Thymus (tissue), 11 donors: Measurements from ENCODE around the gene NXPE4. TPM values are rescaled to one million over a fixed set of nuclear protein-coding genes. Genes with fewer than 3 reads are reported as not detected.
"Not testable (repeated sequence)": the region's sequence is repeated elsewhere in the genome, so short reads cannot be mapped to it uniquely, and the experiment has no call there.

Source experiments
- DNase-seq, 9 donors: peaks; one replicate each; pipeline ENCODE4 v3.0.0-alpha.2; 2013; ENCODE audit warnings: low spot score in 9 of 9, low read depth in 6 of 9, missing footprints in 1 of 9
- H3K27ac ChIP-seq, 2 donors: one replicate each; pipeline ENCODE4 v1.5.1; 2013; ENCODE audit warnings: control low read depth in 1 of 2, low read depth in 1 of 2, low read length in 1 of 2, mild to moderate bottlenecking in 1 of 2, moderate library complexity in 1 of 2
- H3K27me3 ChIP-seq, 2 donors: one replicate each; pipeline ENCODE4 v1.5.1; 2013; ENCODE audit warnings: low read length in 1 of 2; ENCODE audit not compliant: control insufficient read depth in 2 of 2, insufficient read depth in 1 of 2
- H3K36me3 ChIP-seq, 2 donors: one replicate each; pipeline ENCODE4 v1.5.1; 2013; ENCODE audit warnings: low read length in 1 of 2, mild to moderate bottlenecking in 1 of 2, moderate library complexity in 1 of 2; ENCODE audit not compliant: control insufficient read depth in 2 of 2, insufficient read depth in 2 of 2
- H3K4me1 ChIP-seq, 2 donors: one replicate each; pipeline ENCODE4 v1.5.1; 2013; ENCODE audit warnings: low read length in 2 of 2; ENCODE audit not compliant: control insufficient read depth in 2 of 2, insufficient read depth in 2 of 2
- H3K4me3 ChIP-seq, 2 donors: one replicate each; pipeline ENCODE4 v1.5.1; 2013; ENCODE audit warnings: low read length in 2 of 2, control low read depth in 1 of 2, mild to moderate bottlenecking in 1 of 2
- H3K9me3 ChIP-seq, 2 donors: one replicate each; pipeline ENCODE4 v1.5.1; 2013; ENCODE audit warnings: low read length in 1 of 2, mild to moderate bottlenecking in 1 of 2; ENCODE audit not compliant: control insufficient read depth in 2 of 2, insufficient read depth in 1 of 2
- WGBS: extraction: QIAGEN DNeasy Blood & Tissue Kit; methylation state at CpG from one replicate; pipeline ENCODE4 v1.1.7; 2013; 5-methylcytosine and 5-hydroxymethylcytosine counted together
- polyA plus RNA-seq: library from polyadenylated mRNA; stranded (reverse); fragments of 200-250 nt; gene quantifications from one replicate; pipeline ENCODE4 v1.2.3, GENCODE V29; 2013
- total RNA-seq: library from RNA; stranded (reverse); fragments of 120-200 nt; gene quantifications from one replicate; pipeline ENCODE4 v1.2.4, GENCODE V29; 2013
- donor health status: healthy.

The NXPE4 gene
- total and polyA plus RNA-seq, 2 donors: 0.02 TPM; not detected in 1

DNA sequence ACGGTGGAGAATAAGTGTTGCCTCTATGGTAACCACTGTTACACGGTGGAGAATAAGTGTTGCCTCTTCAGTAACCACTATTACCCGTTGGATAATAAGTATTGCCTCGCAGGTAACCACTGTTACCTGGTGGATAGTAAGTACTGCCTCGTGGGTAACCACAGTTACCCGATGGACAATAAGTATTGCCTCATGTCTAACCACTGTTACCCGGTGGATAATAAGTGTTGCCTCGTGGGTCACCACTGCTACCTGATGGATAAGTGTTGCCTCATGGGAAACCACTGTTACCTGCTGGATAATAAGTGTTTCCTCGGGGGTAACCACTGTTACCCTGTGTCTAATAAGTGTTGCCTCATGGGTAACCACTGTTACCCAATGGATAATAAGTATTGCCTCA, 16.6 kb upstream of the NXPE4 start:
- H3K9me3 ChIP-seq, H3K27ac ChIP-seq, DNase-seq, H3K4me1 ChIP-seq, H3K36me3 ChIP-seq, H3K27me3 ChIP-seq, H3K4me3 ChIP-seq: not testable (repeated sequence)
- 96% methylated on average over 9 of the region's 9 CpGs for WGBS

DNA sequence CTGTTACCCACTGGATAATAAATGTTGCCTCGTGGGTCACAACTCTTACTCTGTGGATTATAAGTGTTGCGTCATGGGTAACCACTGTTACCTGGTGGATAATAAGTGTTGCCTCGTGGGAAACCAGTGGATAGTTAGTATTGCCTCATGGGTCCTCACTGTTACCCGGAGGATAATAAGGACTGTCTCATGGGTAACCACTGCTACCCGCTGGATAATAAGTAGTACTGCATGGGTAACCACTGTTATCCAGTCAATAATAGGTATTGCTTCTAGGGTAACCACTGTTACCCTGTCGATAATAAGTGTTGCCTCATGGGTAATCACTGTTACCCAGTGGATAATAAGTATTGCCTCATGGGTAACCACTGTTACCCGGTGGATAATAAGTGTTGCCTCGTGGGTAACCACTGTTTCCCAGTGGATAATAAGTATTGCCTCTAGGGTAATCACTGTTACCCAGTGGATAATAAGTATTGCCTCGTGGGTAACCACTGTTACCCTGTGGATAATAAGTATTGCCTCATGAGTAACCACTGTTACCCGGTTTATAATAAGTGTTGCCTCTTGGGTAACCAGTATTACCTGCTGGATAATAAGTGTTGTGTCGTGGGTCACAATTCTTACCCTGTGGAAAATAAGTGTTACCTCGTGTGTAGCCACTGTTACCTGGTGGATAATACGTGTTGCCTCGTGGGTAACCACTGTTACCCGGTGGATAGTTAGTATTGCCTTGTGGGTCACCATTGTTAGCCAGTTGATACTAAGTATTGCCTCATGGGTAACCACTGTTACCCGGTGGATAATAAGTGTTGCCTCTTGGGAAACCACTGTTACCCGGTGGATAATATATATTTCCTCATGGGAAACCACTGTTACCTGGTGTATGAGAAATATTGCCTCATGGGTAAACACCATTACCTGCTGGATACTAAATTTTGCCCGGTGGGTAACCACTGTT, 15.7 kb upstream of the NXPE4 start:
- H3K27me3 ChIP-seq: no peaks in the 10 kb centered on the region

DNA sequence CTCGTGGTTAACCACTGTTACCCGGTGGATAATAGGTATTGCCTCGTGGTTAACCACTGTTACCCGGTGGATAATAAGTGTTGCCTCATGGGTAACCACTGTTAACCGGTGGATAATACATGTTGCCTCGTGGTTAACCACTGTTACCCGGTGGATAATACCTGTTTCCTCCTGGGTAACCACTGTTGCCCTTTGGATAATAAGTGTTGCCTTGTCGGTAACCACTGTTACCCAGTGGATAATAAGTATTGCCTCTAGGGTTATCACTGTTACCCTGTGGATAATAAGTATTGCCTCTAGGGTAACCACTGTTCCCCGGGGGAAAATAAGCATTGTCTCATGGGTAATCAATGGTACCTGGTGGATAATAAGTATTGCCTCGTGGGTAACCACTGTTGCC, 15.0 kb upstream of the NXPE4 start:
- 84% methylated on average over 10 of the region's 10 CpGs for whole genome bisulfite sequencing
- H3K36me3 ChIP-seq: no peaks in the 10 kb centered on the region
- no peaks in the 10 kb centered on the region for H3K27me3 ChIP-seq
- peaks cover 0 to 3% of the 10 kb centered on the region in 2 donors for H3K9me3 ChIP-seq
- no peak overlapping the region for H3K27ac ChIP-seq
- DNase-seq: no peak
- H3K4me3 ChIP-seq: no peak overlapping the region
- no peaks in the 10 kb centered on the region for H3K4me1 ChIP-seq

More for the DNA sequence above, 15.7 kb upstream of the NXPE4 start:
- whole genome bisulfite sequencing: 95% methylated on average over 18 of the region's 18 CpGs
- H3K9me3 ChIP-seq: peaks cover 0 to 3% of the 10 kb centered on the region in 2 donors
- no peak overlapping the region for H3K27ac ChIP-seq
- H3K36me3 ChIP-seq: no peaks in the 10 kb centered on the region
- H3K4me3 ChIP-seq: no peak overlapping the region
- DNase-seq: no peak
- H3K4me1 ChIP-seq: no peaks in the 10 kb centered on the region

DNA sequence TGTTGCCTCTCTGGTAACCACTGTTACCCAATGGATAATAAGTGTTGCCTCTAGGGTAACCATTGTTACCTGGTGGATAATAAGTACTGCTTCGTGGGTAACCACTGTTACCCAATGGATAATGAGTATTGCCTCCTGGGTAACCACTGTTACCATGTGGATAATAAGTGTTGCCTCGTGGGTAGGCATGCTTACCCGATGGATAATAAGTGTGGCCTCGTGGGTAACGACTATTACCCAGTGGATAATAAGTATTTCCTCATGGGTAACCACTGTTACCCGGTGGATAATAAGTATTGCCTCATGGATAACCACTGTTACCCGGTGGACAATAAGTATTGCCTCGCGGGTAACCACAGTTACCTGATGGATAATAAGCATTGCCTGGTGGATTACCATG, 13.8 kb upstream of the NXPE4 start:
- H3K36me3 ChIP-seq: no peaks in the 10 kb centered on the region
- no peak overlapping the region for H3K27ac ChIP-seq
- no peaks in the 10 kb centered on the region for H3K4me1 ChIP-seq
- peaks cover 0 to 1% of the 10 kb centered on the region in 2 donors for H3K9me3 ChIP-seq
- H3K4me3 ChIP-seq: no peak overlapping the region
- DNase-seq: no peak
- WGBS: 94% methylated on average over 9 of the region's 9 CpGs
- H3K27me3 ChIP-seq: no peaks in the 10 kb centered on the region

- not testable (repeated sequence) for H3K4me1 ChIP-seq, H3K4me3 ChIP-seq, H3K9me3 ChIP-seq, H3K36me3 ChIP-seq, DNase-seq, H3K27me3 ChIP-seq, H3K27ac ChIP-seq
- 90% methylated on average over 9 of the region's 9 CpGs for WGBS
Measured at GRCh38 chr11:114608605-114609004, 13.0 kb upstream of the NXPE4 start.

- Histone ChIP-seq H3K27ac (no peak overlapping the region), H3K27me3 (no peaks in the 10 kb centered on the region), H3K36me3 (no peaks in the 10 kb centered on the region), H3K4me3 (no peak overlapping the region), H3K9me3 (peaks cover 0 to 1% of the 10 kb centered on the region in 2 donors), H3K4me1 (no peaks in the 10 kb centered on the region)
- no peak for DNase-seq
- WGBS: 94% methylated on average over 11 of the region's 11 CpGs
Measured at GRCh38 chr11:114607753-114608459, 12.3 kb upstream of the NXPE4 start.

DNA sequence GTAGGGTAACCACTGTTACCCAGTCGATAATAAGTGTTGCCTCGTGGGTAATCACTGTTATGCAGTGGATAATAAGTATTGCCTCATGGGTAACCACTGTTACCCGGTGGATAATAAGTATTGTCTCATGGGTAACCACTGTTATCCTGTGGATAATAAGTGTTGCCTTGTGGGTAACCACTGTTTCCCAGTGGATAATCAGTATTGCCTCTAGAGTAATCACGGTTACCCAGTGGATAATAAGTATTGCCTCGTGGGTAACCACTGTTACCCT, 11.2 kb upstream of the NXPE4 start:
- H3K4me1 ChIP-seq, H3K27me3 ChIP-seq, H3K36me3 ChIP-seq, H3K27ac ChIP-seq, H3K9me3 ChIP-seq, DNase-seq, H3K4me3 ChIP-seq: not testable (repeated sequence)
- 96% methylated on average over 5 of the region's 5 CpGs for WGBS

DNA sequence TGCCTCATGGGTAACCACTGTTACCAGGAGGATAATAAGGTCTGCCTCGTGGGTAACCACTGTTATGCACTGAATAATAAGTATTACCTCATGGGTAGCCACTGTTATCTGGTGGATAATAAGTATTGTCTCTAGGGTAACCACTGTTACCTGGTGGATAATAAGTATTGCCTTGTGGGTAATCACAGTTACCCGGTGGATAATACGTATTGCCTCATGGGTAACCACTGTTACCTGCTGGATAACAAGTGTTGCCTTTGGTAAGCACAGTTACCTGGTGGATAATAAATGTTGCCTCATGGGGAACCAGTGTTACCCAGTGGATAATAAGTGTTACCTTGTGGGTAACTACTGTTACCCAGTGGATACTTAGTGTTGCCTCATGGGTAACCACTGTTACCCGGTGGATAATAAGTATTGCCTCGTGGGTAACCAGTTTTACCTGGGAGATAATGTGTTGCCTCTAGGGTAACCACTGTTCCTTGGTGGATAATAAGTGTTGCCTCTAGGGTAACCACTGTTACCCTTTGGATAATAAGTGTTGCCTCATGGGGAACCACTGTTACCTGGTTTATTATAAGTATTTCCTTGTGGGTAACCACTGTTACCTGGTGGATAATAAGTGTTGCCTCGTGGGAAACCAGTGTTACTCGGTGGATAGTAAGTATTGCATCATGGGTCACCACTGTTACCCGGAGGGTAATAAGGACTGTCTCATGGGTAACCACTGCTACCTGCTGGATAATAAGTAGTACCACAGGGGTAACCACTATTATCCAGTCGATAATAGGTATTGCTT, 10.6 kb upstream of the NXPE4 start:
- no peak overlapping the region for H3K27ac ChIP-seq
- H3K9me3 ChIP-seq: peaks cover 0 to 1% of the 10 kb centered on the region in 2 donors
- 95% methylated on average over 9 of the region's 9 CpGs for WGBS
- H3K36me3 ChIP-seq: no peaks in the 10 kb centered on the region
- no peaks in the 10 kb centered on the region for H3K27me3 ChIP-seq
- no peak for DNase-seq
- H3K4me3 ChIP-seq: no peak overlapping the region
- no peaks in the 10 kb centered on the region for H3K4me1 ChIP-seq

DNA sequence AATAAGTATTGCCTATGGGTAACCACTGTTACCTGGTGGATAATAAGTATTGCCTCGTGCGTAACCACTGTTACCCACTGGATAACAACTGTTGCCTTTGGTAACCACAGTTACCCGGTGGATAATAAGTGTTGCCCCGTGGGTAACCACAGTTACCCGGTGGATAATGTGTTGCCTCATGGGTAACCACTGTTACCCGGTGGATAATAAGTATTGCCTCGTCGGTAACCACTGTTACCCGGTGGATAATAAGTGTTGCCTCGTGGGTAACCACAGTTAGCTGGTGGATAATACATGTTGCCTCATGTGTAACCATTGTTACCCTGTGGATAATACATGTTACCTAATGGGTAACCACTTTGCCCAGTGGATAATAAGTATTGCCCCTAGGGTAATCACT, 9.8 kb upstream of the NXPE4 start:
- Histone ChIP-seq H3K4me3 (no peak overlapping the region), H3K36me3 (no peaks in the 10 kb centered on the region), H3K27me3 (no peaks in the 10 kb centered on the region), H3K4me1 (no peaks in the 10 kb centered on the region), H3K9me3 (peaks cover 0 to 1% of the 10 kb centered on the region in 2 donors), H3K27ac (no peak overlapping the region)
- WGBS: 98% methylated on average over 10 of the region's 10 CpGs
- DNase-seq: no peak
